Loucy (cell line): ENCODE results near the gene STARD6.

ENCODE experiments used
- H2AFZ ChIP-seq: fragments of 200-600 bp; sonication (generic); 2 replicates; pipeline ENCODE4 v1.6.0; 2016; ENCODE audit warnings: antibody characterized with exemption, mild to moderate bottlenecking, low read length, moderate library complexity
- H3F3A ChIP-seq: fragments of 200-600 bp; 2 replicates; pipeline ENCODE4 v1.6.0; 2016; ENCODE audit warnings: antibody characterized with exemption, low read depth, mild to moderate bottlenecking
- H3K27me3 ChIP-seq: fragments of 200-600 bp; sonication (generic); 2 replicates; pipeline ENCODE4 v1.6.1; 2014; ENCODE audit warnings: low read length, mild to moderate bottlenecking; ENCODE audit not compliant: insufficient read depth, poor library complexity, severe bottlenecking
- H3K36me3 ChIP-seq: fragments of 200-600 bp; sonication (generic); 2 replicates; pipeline ENCODE4 v1.6.1; 2016; ENCODE audit warnings: low read length; ENCODE audit not compliant: insufficient read depth
- H3K4me1 ChIP-seq: fragments of 200-600 bp; sonication (generic); 2 replicates; pipeline ENCODE4 v1.5.1; 2014; ENCODE audit warnings: low read length, mild to moderate bottlenecking; ENCODE audit not compliant: insufficient read depth, poor library complexity, severe bottlenecking
- H3K4me2 ChIP-seq: fragments of 200-600 bp; sonication (generic); 2 replicates; pipeline ENCODE4 v1.6.0; 2014; ENCODE audit warnings: antibody characterized with exemption, low read length, low read depth, mild to moderate bottlenecking; ENCODE audit not compliant: poor library complexity, severe bottlenecking
- H3K4me3 ChIP-seq: fragments of 200-600 bp; sonication (generic); 2 replicates; pipeline ENCODE4 v1.5.1; 2014; ENCODE audit warnings: low read length, mild to moderate bottlenecking, mixed read lengths; ENCODE audit not compliant: poor library complexity, severe bottlenecking
- H3K79me2 ChIP-seq: fragments of 200-600 bp; sonication (generic); 2 replicates; pipeline ENCODE4 v1.6.1; 2014; ENCODE audit warnings: low read length; ENCODE audit not compliant: insufficient read depth
- H3K9ac ChIP-seq: fragments of 200-600 bp; sonication (generic); 2 replicates; pipeline ENCODE4 v1.6.0; 2014; ENCODE audit warnings: mild to moderate bottlenecking, low read depth, low read length, moderate library complexity; ENCODE audit not compliant: poor library complexity, severe bottlenecking
- H3K9me2 ChIP-seq: fragments of 200-600 bp; sonication (generic); replicated peaks from 2 replicates; pipeline ENCODE4 v1.6.1; 2016; ENCODE audit warnings: low read depth, low read length, mixed read lengths
- H3K9me3 ChIP-seq: fragments of 200-600 bp; sonication (generic); 2 replicates; pipeline ENCODE4 v1.6.1; 2014; ENCODE audit warnings: mild to moderate bottlenecking, antibody characterized with exemption, low read length, low read depth; ENCODE audit not compliant: insufficient read depth
- H4K20me1 ChIP-seq: fragments of 200-600 bp; sonication (generic); 2 replicates; pipeline ENCODE4 v1.6.0; 2014; ENCODE audit warnings: antibody characterized with exemption, low read length, mild to moderate bottlenecking; ENCODE audit not compliant: insufficient read depth, poor library complexity, severe bottlenecking
- EZH2phosphoT487 ChIP-seq: fragments of 200-600 bp; IDR thresholded peaks from 2 replicates; pipeline ENCODE4 v1.6.1; 2018; ENCODE audit warnings: antibody characterized with exemption, mild to moderate bottlenecking, moderate library complexity, borderline replicate concordance
- TF ChIP-seq, protein P1 (sequence below): fragments of 200-600 bp; sonication (generic); conservative IDR thresholded peaks from 2 replicates; pipeline ENCODE4 v1.5.1; 2014; ENCODE audit warnings: mild to moderate bottlenecking, antibody characterized with exemption, low read length

Gene STARD6

DNA sequence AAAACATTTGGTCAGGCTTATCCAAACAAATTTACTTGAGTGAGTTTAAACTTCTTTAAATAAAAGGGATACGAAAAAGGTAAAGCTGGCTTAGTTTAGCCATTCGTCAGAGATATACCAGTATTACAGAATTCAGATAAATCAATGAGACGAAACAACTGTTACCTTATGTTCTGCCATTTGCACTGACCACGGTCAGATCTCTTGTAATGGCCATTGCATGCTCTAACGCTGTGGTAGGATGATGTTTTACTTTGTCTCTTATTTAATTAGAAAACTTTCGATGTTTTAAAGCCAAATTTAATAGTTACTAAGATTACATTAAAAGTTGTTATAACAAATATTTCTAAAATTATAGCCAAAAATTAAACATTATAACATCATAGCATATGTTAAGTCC, 1.6 kb upstream of the STARD6 start:
- H3K9me3 ChIP-seq, result no peaks in the 10 kb centered on the region
- H3K79me2 ChIP-seq, result peaks cover 52% of the 10 kb centered on the region
- TF ChIP-seq EZH2phosphoT487, result no peak
- TF ChIP-seq, protein P1, sequence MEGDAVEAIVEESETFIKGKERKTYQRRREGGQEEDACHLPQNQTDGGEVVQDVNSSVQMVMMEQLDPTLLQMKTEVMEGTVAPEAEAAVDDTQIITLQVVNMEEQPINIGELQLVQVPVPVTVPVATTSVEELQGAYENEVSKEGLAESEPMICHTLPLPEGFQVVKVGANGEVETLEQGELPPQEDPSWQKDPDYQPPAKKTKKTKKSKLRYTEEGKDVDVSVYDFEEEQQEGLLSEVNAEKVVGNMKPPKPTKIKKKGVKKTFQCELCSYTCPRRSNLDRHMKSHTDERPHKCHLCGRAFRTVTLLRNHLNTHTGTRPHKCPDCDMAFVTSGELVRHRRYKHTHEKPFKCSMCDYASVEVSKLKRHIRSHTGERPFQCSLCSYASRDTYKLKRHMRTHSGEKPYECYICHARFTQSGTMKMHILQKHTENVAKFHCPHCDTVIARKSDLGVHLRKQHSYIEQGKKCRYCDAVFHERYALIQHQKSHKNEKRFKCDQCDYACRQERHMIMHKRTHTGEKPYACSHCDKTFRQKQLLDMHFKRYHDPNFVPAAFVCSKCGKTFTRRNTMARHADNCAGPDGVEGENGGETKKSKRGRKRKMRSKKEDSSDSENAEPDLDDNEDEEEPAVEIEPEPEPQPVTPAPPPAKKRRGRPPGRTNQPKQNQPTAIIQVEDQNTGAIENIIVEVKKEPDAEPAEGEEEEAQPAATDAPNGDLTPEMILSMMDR, result no peak
- no peaks in the 10 kb centered on the region for H3K36me3 ChIP-seq
- peak overlapping the region; percentile 90 for H3K4me3 ChIP-seq
- no peak overlapping the region for H2AFZ ChIP-seq
- H3K9ac ChIP-seq, result peak overlapping the region; percentile 96
- H3K4me2 ChIP-seq, result peak overlapping the region; percentile 96
- no peaks in the 10 kb centered on the region for H3K9me2 ChIP-seq
- H3K4me1 ChIP-seq, result peaks cover 59% of the 10 kb centered on the region
- H4K20me1 ChIP-seq, result peaks cover 13% of the 10 kb centered on the region
- no peaks in the 10 kb centered on the region for H3K27me3 ChIP-seq
- H3F3A ChIP-seq, result no peaks in the 10 kb centered on the region

DNA sequence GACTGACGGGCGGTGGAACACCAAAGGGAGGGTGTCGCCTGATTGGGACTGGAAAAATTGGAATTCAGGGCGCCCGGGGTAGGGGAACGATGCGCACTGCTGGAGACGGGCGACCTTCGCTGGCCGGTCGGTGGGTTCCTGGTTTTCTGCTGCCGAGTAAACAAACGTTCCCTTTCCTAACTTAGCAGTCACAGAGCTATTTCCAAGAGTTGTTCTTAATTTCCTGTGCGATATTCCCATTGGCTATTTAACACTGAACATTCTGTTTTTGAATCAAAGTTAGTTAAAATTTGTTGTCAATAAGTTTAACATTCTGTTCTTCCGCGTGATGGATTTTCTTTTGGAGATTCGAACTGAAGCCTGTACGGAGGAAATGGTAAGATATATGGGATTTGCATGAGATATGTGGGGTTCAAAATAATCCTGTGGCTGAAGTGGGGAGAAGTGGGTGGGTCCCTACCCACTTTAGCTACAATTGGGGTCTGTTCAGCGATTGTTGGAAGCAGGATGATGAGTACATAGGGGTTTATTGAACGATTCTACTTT, 910 bp upstream of the STARD6 start:
- Histone ChIP-seq H3K79me2 (peaks cover 47% of the 10 kb centered on the region), H3K4me2 (peak overlapping the region; percentile 96), H3K9me2 (no peaks in the 10 kb centered on the region), H3K36me3 (no peaks in the 10 kb centered on the region), H3F3A (no peaks in the 10 kb centered on the region), H3K4me1 (peaks cover 57% of the 10 kb centered on the region), H3K4me3 (peak overlapping the region; percentile 90), H2AFZ (peak overlapping the region; percentile 93), H3K9ac (peak overlapping the region; percentile 96), H3K27me3 (no peaks in the 10 kb centered on the region), H3K9me3 (no peaks in the 10 kb centered on the region), H4K20me1 (peaks cover 13% of the 10 kb centered on the region)
- TF ChIP-seq, protein P1, result no peak; the same call in 1 of the 2 replicates
- no peak for TF ChIP-seq EZH2phosphoT487

DNA sequence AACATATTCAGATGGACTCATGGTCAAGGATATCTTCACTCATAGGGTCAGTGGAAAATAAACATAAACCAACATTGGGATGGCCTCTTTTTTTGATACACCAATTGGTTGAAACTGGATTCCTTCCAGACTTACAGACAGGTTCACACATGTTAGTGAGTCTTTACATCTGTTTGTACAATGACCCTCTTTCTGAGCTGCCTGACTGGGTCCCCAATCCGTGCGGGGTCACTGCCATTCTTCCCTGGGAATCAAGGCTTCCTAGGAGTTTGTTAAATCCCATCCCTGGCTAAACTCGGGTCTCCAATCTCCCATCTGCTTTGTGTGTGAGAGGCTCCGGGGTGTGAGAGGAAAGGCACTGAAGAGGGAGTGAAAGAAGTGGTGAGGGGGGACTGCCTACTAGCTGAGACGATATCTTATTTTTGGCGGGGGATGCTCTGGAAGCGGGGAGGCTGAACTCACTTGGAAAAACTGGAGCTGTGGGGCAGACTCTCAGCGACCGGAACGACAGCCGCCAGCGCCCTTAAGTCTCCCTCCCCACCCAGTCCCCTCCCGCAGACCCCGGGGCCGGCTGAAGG, 487 bp downstream of the STARD6 start:
- H3K4me1 ChIP-seq, result peaks cover 50% of the 10 kb centered on the region
- H3K9me2 ChIP-seq, result no peaks in the 10 kb centered on the region
- H3K4me3 ChIP-seq, result peak overlapping the region; percentile 90
- H3K4me2 ChIP-seq, result peak overlapping the region; percentile 96
- peak overlapping the region; percentile 93 for H2AFZ ChIP-seq
- no peaks in the 10 kb centered on the region for H3K27me3 ChIP-seq
- H3F3A ChIP-seq, result no peaks in the 10 kb centered on the region
- H3K79me2 ChIP-seq, result peaks cover 41% of the 10 kb centered on the region
- H3K9ac ChIP-seq, result peak overlapping the region; percentile 96
- no peaks in the 10 kb centered on the region for H3K36me3 ChIP-seq
- no peaks in the 10 kb centered on the region for H3K9me3 ChIP-seq
- TF ChIP-seq, protein P1, result no peak
- TF ChIP-seq EZH2phosphoT487, result no peak
- H4K20me1 ChIP-seq, result peaks cover 13% of the 10 kb centered on the region
